IMR-90 (cell line): ENCODE results near the gene ADGRL3. TPM values are rescaled to one million over a fixed set of nuclear protein-coding genes. Genes with fewer than 3 reads are reported as not detected.

ENCODE experiments used
- ATAC-seq: fragments of 200-7000 bp; cut with Tn5 transposase; 2 replicates; pipeline ENCODE4 v1.9.1; 2020; ENCODE audit warnings: low read depth, mild to moderate bottlenecking, moderate library complexity
- BruUV-seq: library from RNA; stranded (reverse); fragments of 400-500 nt; replicated peaks from 2 replicates; lab custom pipeline; 2021; lab: Mats Ljungman, UMichigan
- CTCF ChIA-PET: fragments of 300-600 bp; formaldehyde crosslinking; extraction: SDS; loops from one replicate; lab custom pipeline; 2021; ENCODE audit warnings: antibody characterized with exemption; lab: Yijun Ruan, JAX
- POLR2A ChIA-PET: fragments of 300-600 bp; sonication (Branson Sonifier 250); formaldehyde crosslinking; loops from one replicate; lab custom pipeline; 2022; ENCODE audit warnings: antibody characterized with exemption; ENCODE audit not compliant: unreplicated experiment; lab: Charles Lee
- DNase-seq: peaks from one replicate; pipeline ENCODE4 v3.0.0; 2013
- H2AFZ ChIP-seq: replicated peaks from 2 replicates; pipeline ENCODE3; 2013; ENCODE audit warnings: low read length, mild to moderate bottlenecking; ENCODE audit not compliant: poor library complexity
- H2AK5ac ChIP-seq: 2 replicates; pipeline ENCODE4 v1.6.1; 2013; ENCODE audit warnings: low read depth, low read length, inconsistent platforms
- H2AK9ac ChIP-seq: replicated peaks from 2 replicates; pipeline ENCODE3; 2013; ENCODE audit warnings: mild to moderate bottlenecking, low read depth, low read length, moderate library complexity; ENCODE audit not compliant: poor library complexity
- H2BK120ac ChIP-seq: 2 replicates; pipeline ENCODE4 v1.6.1; 2013; ENCODE audit warnings: low read depth, low read length, inconsistent platforms
- H2BK15ac ChIP-seq: 3 replicates; pipeline ENCODE4 v1.6.1; 2013; ENCODE audit warnings: low read depth, low read length, inconsistent platforms
- H2BK20ac ChIP-seq: 2 replicates; pipeline ENCODE4 v1.6.1; 2013; ENCODE audit warnings: low read depth, mild to moderate bottlenecking, inconsistent platforms, low read length, moderate library complexity
- H2BK5ac ChIP-seq: 2 replicates; pipeline ENCODE4 v1.6.1; 2013; ENCODE audit warnings: mild to moderate bottlenecking, low read depth, low read length, inconsistent platforms; ENCODE audit not compliant: poor library complexity, severe bottlenecking
- H3K14ac ChIP-seq: replicated peaks from 2 replicates; pipeline ENCODE4 v1.6.1; 2013; ENCODE audit warnings: low read depth, low read length, inconsistent platforms
- H3K18ac ChIP-seq: 2 replicates; pipeline ENCODE4 v1.6.1; 2013; ENCODE audit warnings: low read depth, low read length, control low read depth
- H3K23ac ChIP-seq: 2 replicates; pipeline ENCODE4 v1.6.1; 2013; ENCODE audit warnings: low read depth, low read length, inconsistent platforms
- H3K27ac ChIP-seq: 2 replicates; pipeline ENCODE4 v1.5.1; 2013; ENCODE audit warnings: mild to moderate bottlenecking, control low read depth, low read length; ENCODE audit not compliant: insufficient read depth
- H3K27me3 ChIP-seq: 2 replicates; pipeline ENCODE4 v1.6.1; 2013; ENCODE audit warnings: low read length; ENCODE audit not compliant: control insufficient read depth, insufficient read depth
- H3K36me3 ChIP-seq: 2 replicates; pipeline ENCODE4 v1.6.1; 2013; ENCODE audit warnings: low read length, mixed read lengths; ENCODE audit not compliant: control insufficient read depth, insufficient read depth
- H3K4ac ChIP-seq: 2 replicates; pipeline ENCODE4 v1.6.1; 2013; ENCODE audit warnings: low read depth, low read length, inconsistent platforms
- H3K4me1 ChIP-seq: 2 replicates; pipeline ENCODE4 v1.6.1; 2013; ENCODE audit warnings: low read length, mixed read lengths; ENCODE audit not compliant: control insufficient read depth, insufficient read depth
- H3K4me2 ChIP-seq: 2 replicates; pipeline ENCODE4 v1.6.1; 2013; ENCODE audit warnings: low read depth, mild to moderate bottlenecking, control low read depth, low read length, moderate library complexity
- H3K4me3 ChIP-seq: 2 replicates; pipeline ENCODE4 v1.5.1; 2013; ENCODE audit warnings: low read depth, mild to moderate bottlenecking, control low read depth, low read length, moderate library complexity; ENCODE audit not compliant: insufficient read depth
- H3K56ac ChIP-seq: 2 replicates; pipeline ENCODE4 v1.6.1; 2013; ENCODE audit warnings: low read length, inconsistent platforms; ENCODE audit not compliant: insufficient read depth; ENCODE audit errors: extremely low read depth
- H3K79me1 ChIP-seq, 2 experiments: 2 replicates each; pipeline ENCODE4 v1.6.1; 2013; ENCODE audit warnings: low read length in 2 of 2, inconsistent platforms in 1 of 2, low read depth in 1 of 2
- H3K9ac ChIP-seq: 2 replicates; pipeline ENCODE4 v1.6.1; 2013; ENCODE audit warnings: low read depth, low read length, control low read depth
- H3K9me1 ChIP-seq: 2 replicates; pipeline ENCODE4 v1.6.1; 2013; ENCODE audit warnings: low read length, inconsistent platforms; ENCODE audit not compliant: insufficient read depth
- H3K9me3 ChIP-seq: 2 replicates; pipeline ENCODE4 v1.6.1; 2013; ENCODE audit warnings: low read length; ENCODE audit not compliant: control insufficient read depth, insufficient read depth
- H4K20me1 ChIP-seq: 2 replicates; pipeline ENCODE4 v1.6.1; 2013; ENCODE audit warnings: low read length, inconsistent platforms; ENCODE audit not compliant: insufficient read depth
- H4K5ac ChIP-seq: 2 replicates; pipeline ENCODE4 v1.6.1; 2013; ENCODE audit warnings: mild to moderate bottlenecking, low read depth, low read length, control low read depth
- H4K8ac ChIP-seq, 2 experiments: 2 replicates each; pipeline ENCODE4 v1.6.1; 2013; ENCODE audit warnings: low read depth in 2 of 2, low read length in 2 of 2, control low read depth in 1 of 2, inconsistent platforms in 1 of 2
- H4K91ac ChIP-seq: 2 replicates; pipeline ENCODE4 v1.6.1; 2013; ENCODE audit warnings: low read depth, low read length, inconsistent platforms; ENCODE audit not compliant: insufficient read depth
- BHLHE40 ChIP-seq: fragments of 150-350 bp; IDR thresholded peaks from 2 replicates; pipeline ENCODE4 v1.6.1; 2016; ENCODE audit warnings: mild to moderate bottlenecking, low read depth, low read length
- CEBPB ChIP-seq: IDR thresholded peaks from 2 replicates; pipeline ENCODE4 v1.6.1; 2012; ENCODE audit warnings: low read depth, low read length, improper control_type of control experiment
- CTCF ChIP-seq: conservative IDR thresholded peaks from 2 replicates; pipeline ENCODE4 v1.5.1; 2012; ENCODE audit warnings: mild to moderate bottlenecking, low read depth, low read length, improper control_type of control experiment
- ELK1 ChIP-seq: fragments of 150-350 bp; IDR thresholded peaks from 2 replicates; pipeline ENCODE4 v1.6.1; 2016; ENCODE audit warnings: low read depth, mild to moderate bottlenecking, low read length, moderate library complexity, borderline replicate concordance
- MAZ ChIP-seq: IDR thresholded peaks from 2 replicates; pipeline ENCODE4 v1.6.1; 2012; ENCODE audit warnings: low read depth, mild to moderate bottlenecking, low read length, improper control_type of control experiment, moderate library complexity, borderline replicate concordance
- NFE2L2 ChIP-seq: fragments of 150-350 bp; IDR thresholded peaks from 2 replicates; pipeline ENCODE4 v1.6.1; 2016; ENCODE audit warnings: low read depth, mild to moderate bottlenecking, low read length
- POLR2A ChIP-seq: IDR thresholded peaks from 2 replicates; pipeline ENCODE4 v1.6.1; 2012; ENCODE audit warnings: mild to moderate bottlenecking, low read depth, low read length
- SMC3 ChIP-seq: fragments of 150-350 bp; IDR thresholded peaks from 2 replicates; pipeline ENCODE4 v1.6.1; 2016; ENCODE audit warnings: low read depth, mild to moderate bottlenecking, antibody characterized with exemption, low read length, moderate library complexity
- WGBS, 2 experiments: methylation state at CpG; one replicate each; pipeline versions ENCODE4 v1.1.5 to v1.1.7; 2013; ENCODE audit warnings: missing lambda C conversion rate in 2 of 2; ENCODE audit not compliant: insufficient read length in 1 of 2; ENCODE audit errors: extremely low coverage in 2 of 2; 5-methylcytosine and 5-hydroxymethylcytosine counted together
- dilution Hi-C: fragments of 300-500 bp; cut with HindIII; formaldehyde crosslinking; loops from one replicate; pipeline ENCODE4 v1.14.3; 2018; ENCODE audit warnings: low sequenced_read_pairs; ENCODE audit not compliant: unreplicated experiment
- in situ Hi-C: fragments of 300-500 bp; cut with MboI; formaldehyde crosslinking; loops from 3 replicates; pipeline ENCODE4 v1.14.3; 2019; ENCODE audit warnings: low sequenced_read_pairs, inconsistent platforms, mixed read lengths
- intact Hi-C: fragments of 100-400 bp; cut with micrococcal nuclease; formaldehyde crosslinking; loops from 2 replicates; pipeline ENCODE4 v1.10.0; 2022
- polyA plus RNA-seq, 3 experiments: library from polyadenylated mRNA; depleted of rRNA; stranded (reverse); fragments of >200 nt; gene quantifications; 2 replicates each; pipeline ENCODE4 v1.2.3, GENCODE V29; 2012; ENCODE audit warnings: low replicate concordance in 1 of 3
- total RNA-seq: library from RNA; depleted of rRNA; stranded (reverse); fragments of >200 nt; gene quantifications from 2 replicates; pipeline ENCODE4 v1.2.3, GENCODE V29; 2012

The ADGRL3 gene
- total and polyA plus RNA-seq, 2 of the 4 experiments (the other 2 are of a cell fraction): 0.46 to 2.5 TPM

GRCh38 chr4:61212788-61213187, 12.7 kb downstream of the ADGRL3 start:
- H3K4me1 ChIP-seq: no peaks in the 10 kb centered on the region
- H3K9ac ChIP-seq: no peak overlapping the region
- DNase-seq (no peak), ATAC-seq (no peak)
- no CpG with 5 or more reads among the region's 2 CpGs for WGBS, 2 experiments
- no peaks in the 10 kb centered on the region for H4K20me1 ChIP-seq
- H3K14ac ChIP-seq: no peak overlapping the region
- no peak overlapping the region for H3K4me2 ChIP-seq
- H3K9me3 ChIP-seq: no peaks in the 10 kb centered on the region
- ChIA-PET CTCF (no interaction called here), POLR2A (no interaction called here)
- H3K4ac ChIP-seq: no peak overlapping the region
- intact Hi-C loops (no loop called here), in situ Hi-C loops (no loop called here), dilution Hi-C loops (no loop called here)
- no peak overlapping the region for H3K4me3 ChIP-seq
- H4K8ac ChIP-seq: no peak overlapping the region
- no peak overlapping the region for H3K56ac ChIP-seq
- no peak for TF ChIP-seq NFE2L2
- no peak for TF ChIP-seq POLR2A
- no peak for TF ChIP-seq BHLHE40
- TF ChIP-seq CEBPB: no peak
- TF ChIP-seq ELK1: no peak
- no peak for TF ChIP-seq SMC3
- TF ChIP-seq MAZ: no peak
- no peak for TF ChIP-seq CTCF
- no peaks in the 10 kb centered on the region for H3K36me3 ChIP-seq
- no peak overlapping the region for H2AFZ ChIP-seq
- no peak overlapping the region for H4K5ac ChIP-seq
- H2AK5ac ChIP-seq: no peak overlapping the region
- H2BK5ac ChIP-seq: no peak overlapping the region
- no peak overlapping the region for H4K91ac ChIP-seq
- H3K9me1 ChIP-seq: no peaks in the 10 kb centered on the region
- no TSS peak for BruUV-seq
- H2BK15ac ChIP-seq: no peak overlapping the region
- no peak overlapping the region for H3K18ac ChIP-seq
- H2BK120ac ChIP-seq: no peak overlapping the region
- no peak overlapping the region for H2AK9ac ChIP-seq
- H3K23ac ChIP-seq: no peak overlapping the region
- no peak overlapping the region for H2BK20ac ChIP-seq
- H3K79me1 ChIP-seq: no peaks in the 10 kb centered on the region
- H3K27me3 ChIP-seq: no peaks in the 10 kb centered on the region
- H3K27ac ChIP-seq: no peak overlapping the region
